ENCODE data around the gene DMBT1. TPM values are rescaled to one million over a fixed set of nuclear protein-coding genes. Genes with fewer than 3 reads are reported as not detected.

Gene DMBT1
- total and polyA plus RNA-seq, 2 of the 4 experiments (the other 2 are of a cell fraction), result under 0.01 TPM; not detected in 1

DNA sequence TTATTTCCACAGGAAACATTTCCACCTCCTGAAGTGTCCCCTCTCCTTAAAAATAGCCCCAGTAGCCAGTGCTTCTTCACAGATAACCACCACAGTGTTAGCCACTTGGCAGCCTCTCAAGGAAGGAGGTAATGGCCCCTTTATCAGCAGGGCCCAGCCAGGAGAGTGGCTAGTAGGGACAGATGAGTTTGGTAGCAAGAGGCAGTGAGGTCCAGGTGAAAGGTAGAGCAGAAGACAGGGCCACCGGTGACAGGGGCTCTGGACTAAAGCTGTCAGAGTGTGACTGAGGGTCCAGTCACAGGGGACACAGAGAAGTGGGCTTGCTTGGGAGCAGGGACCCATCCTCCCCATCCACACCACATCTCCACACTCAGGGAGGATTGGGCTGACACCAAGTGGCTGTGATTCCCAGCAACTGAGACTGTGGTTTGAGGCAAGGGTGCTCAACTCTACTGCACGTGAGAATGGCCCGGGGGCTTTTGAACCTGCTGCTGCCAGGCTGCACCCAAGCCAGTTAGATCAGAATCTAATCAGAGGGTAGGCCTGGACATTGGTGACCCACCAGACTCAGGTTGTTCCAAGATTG, 86.9 kb downstream of the DMBT1 start:
- Histone ChIP-seq H3K79me1 (ENCODE audit: low read depth in 1 of 2, low read length in 2 of 2) (no peaks in the 10 kb centered on the region), H3K18ac (ENCODE audit: low read depth, low read length) (no peak overlapping the region), H3K27me3 (ENCODE audit: control insufficient read depth, insufficient read depth, low read length) (no peaks in the 10 kb centered on the region), H3K14ac (replicated peaks; ENCODE audit: low read depth, low read length) (no peak overlapping the region), H4K5ac (ENCODE audit: low read depth, low read length) (no peak overlapping the region), H3K4ac (ENCODE audit: low read depth, low read length) (no peak overlapping the region), H2BK5ac (ENCODE audit: low read depth, low read length, poor library complexity, severe bottlenecking) (no peak overlapping the region), H3K4me2 (ENCODE audit: low read depth, low read length) (no peak overlapping the region), H3K4me3 (ENCODE audit: insufficient read depth, low read depth, low read length) (no peak overlapping the region), H2AK9ac (replicated peaks; ENCODE audit: low read depth, low read length, poor library complexity) (no peak overlapping the region), H2BK120ac (ENCODE audit: low read depth, low read length) (no peak overlapping the region), H3K56ac (ENCODE audit: extremely low read depth, insufficient read depth, low read length) (no peak overlapping the region), H2BK15ac (ENCODE audit: low read depth, low read length) (no peak overlapping the region), H3K4me1 (ENCODE audit: control insufficient read depth, insufficient read depth, low read length) (no peaks in the 10 kb centered on the region), H4K20me1 (ENCODE audit: insufficient read depth, low read length) (no peaks in the 10 kb centered on the region), H3K36me3 (ENCODE audit: control insufficient read depth, insufficient read depth, low read length) (no peaks in the 10 kb centered on the region), H2BK20ac (ENCODE audit: low read depth, low read length) (no peak overlapping the region), H3K9ac (ENCODE audit: low read depth, low read length) (no peak overlapping the region), H4K91ac (ENCODE audit: insufficient read depth, low read depth, low read length) (no peak overlapping the region), H4K8ac (ENCODE audit: low read depth in 2 of 2, low read length in 2 of 2) (no peak overlapping the region), H3K9me3 (ENCODE audit: control insufficient read depth, insufficient read depth, low read length) (no peaks in the 10 kb centered on the region), H3K27ac (ENCODE audit: insufficient read depth, low read length) (no peak overlapping the region), H3K9me1 (ENCODE audit: insufficient read depth, low read length) (no peaks in the 10 kb centered on the region), H3K23ac (ENCODE audit: low read depth, low read length) (no peak overlapping the region), H2AK5ac (ENCODE audit: low read depth, low read length) (no peak overlapping the region), H2AFZ (replicated peaks; ENCODE audit: low read length, poor library complexity) (no peak overlapping the region)
- CTCF ChIA-PET, result no interaction called here
- WGBS, 2 experiments (ENCODE audit: extremely low coverage in 2 of 2, insufficient read length in 1 of 2), result no CpG with 5 or more reads among the region's 3 CpGs
- no TSS peak for BruUV-seq (replicated peaks)
- ATAC-seq (ENCODE audit: low read depth) (no peak), DNase-seq (no peak)
- in situ Hi-C loops (cut with MboI; ENCODE audit: low sequenced_read_pairs), result no loop called here
- TF ChIP-seq FOS (IDR thresholded peaks at IDR 0.05; ENCODE audit: low read depth, low read length) (no peak), RFX5 (IDR thresholded peaks at IDR 0.05; ENCODE audit: low read depth, low read length) (no peak), RCOR1 (IDR thresholded peaks at IDR 0.05; ENCODE audit: insufficient replicate concordance, low read length) (no peak), RAD21 (IDR thresholded peaks at IDR 0.05; ENCODE audit: low read length) (no peak), MAFK (IDR thresholded peaks at IDR 0.05; ENCODE audit: low read depth, low read length) (no peak), CHD1 (IDR thresholded peaks at IDR 0.05; ENCODE audit: low read depth, low read length) (no peak), BHLHE40 (IDR thresholded peaks at IDR 0.05; ENCODE audit: low read depth, low read length) (no peak), CEBPB (IDR thresholded peaks at IDR 0.05; ENCODE audit: low read depth, low read length) (no peak), POLR2A (IDR thresholded peaks at IDR 0.05; ENCODE audit: low read depth, low read length) (no peak), SMC3 (IDR thresholded peaks at IDR 0.05; ENCODE audit: low read depth, low read length) (no peak), MAZ (IDR thresholded peaks at IDR 0.05; ENCODE audit: borderline replicate concordance, low read depth, low read length) (no peak), MXI1 (IDR thresholded peaks at IDR 0.05; ENCODE audit: borderline replicate concordance, low read depth, low read length) (no peak), NFE2L2 (IDR thresholded peaks at IDR 0.05; ENCODE audit: low read depth, low read length) (no peak)
- TF ChIP-seq, protein P1, sequence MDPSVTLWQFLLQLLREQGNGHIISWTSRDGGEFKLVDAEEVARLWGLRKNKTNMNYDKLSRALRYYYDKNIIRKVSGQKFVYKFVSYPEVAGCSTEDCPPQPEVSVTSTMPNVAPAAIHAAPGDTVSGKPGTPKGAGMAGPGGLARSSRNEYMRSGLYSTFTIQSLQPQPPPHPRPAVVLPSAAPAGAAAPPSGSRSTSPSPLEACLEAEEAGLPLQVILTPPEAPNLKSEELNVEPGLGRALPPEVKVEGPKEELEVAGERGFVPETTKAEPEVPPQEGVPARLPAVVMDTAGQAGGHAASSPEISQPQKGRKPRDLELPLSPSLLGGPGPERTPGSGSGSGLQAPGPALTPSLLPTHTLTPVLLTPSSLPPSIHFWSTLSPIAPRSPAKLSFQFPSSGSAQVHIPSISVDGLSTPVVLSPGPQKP (IDR thresholded peaks at IDR 0.05; ENCODE audit: borderline replicate concordance, low read depth, low read length), result no peak
- TF ChIP-seq, protein P2, sequence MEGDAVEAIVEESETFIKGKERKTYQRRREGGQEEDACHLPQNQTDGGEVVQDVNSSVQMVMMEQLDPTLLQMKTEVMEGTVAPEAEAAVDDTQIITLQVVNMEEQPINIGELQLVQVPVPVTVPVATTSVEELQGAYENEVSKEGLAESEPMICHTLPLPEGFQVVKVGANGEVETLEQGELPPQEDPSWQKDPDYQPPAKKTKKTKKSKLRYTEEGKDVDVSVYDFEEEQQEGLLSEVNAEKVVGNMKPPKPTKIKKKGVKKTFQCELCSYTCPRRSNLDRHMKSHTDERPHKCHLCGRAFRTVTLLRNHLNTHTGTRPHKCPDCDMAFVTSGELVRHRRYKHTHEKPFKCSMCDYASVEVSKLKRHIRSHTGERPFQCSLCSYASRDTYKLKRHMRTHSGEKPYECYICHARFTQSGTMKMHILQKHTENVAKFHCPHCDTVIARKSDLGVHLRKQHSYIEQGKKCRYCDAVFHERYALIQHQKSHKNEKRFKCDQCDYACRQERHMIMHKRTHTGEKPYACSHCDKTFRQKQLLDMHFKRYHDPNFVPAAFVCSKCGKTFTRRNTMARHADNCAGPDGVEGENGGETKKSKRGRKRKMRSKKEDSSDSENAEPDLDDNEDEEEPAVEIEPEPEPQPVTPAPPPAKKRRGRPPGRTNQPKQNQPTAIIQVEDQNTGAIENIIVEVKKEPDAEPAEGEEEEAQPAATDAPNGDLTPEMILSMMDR (conservative IDR thresholded peaks at IDR 0.05; ENCODE audit: low read depth, low read length), result no peak
- TF ChIP-seq, protein P3, sequence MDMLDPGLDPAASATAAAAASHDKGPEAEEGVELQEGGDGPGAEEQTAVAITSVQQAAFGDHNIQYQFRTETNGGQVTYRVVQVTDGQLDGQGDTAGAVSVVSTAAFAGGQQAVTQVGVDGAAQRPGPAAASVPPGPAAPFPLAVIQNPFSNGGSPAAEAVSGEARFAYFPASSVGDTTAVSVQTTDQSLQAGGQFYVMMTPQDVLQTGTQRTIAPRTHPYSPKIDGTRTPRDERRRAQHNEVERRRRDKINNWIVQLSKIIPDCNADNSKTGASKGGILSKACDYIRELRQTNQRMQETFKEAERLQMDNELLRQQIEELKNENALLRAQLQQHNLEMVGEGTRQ (IDR thresholded peaks at IDR 0.05; ENCODE audit: low read depth, low read length), result no peak
- POLR2A ChIA-PET (ENCODE audit: unreplicated experiment), result no interaction called here
- intact Hi-C loops (cut with micrococcal nuclease), result loop anchor here (10.0 kb wide), 1 partner anchor 337 kb away; the partner anchor contains the start of gene PSTK
- dilution Hi-C loops (cut with HindIII; ENCODE audit: low sequenced_read_pairs, unreplicated experiment), result no loop called here

Data from IMR-90 (cell line).